Ovary (tissue), 9 donors: Measurements from ENCODE around the gene EFHD1. TPM values are rescaled to one million over a fixed set of nuclear protein-coding genes. Genes with fewer than 3 reads are reported as not detected.
"Not testable (repeated sequence)": the region's sequence is repeated elsewhere in the genome, so short reads cannot be mapped to it uniquely, and the experiment has no call there.

Source experiments
- DNase-seq, 5 donors: peaks; one replicate each; pipeline ENCODE4 v3.0.0-alpha.2; 2019 to 2020
- H3K27ac ChIP-seq, 2 donors: fragments of 200-600 bp; one replicate each; pipeline versions ENCODE4 v1.5.1 to v1.8.0; 2019 to 2022
- H3K27me3 ChIP-seq: fragments of 200-600 bp; one replicate; pipeline ENCODE4 v1.8.0; 2022
- H3K36me3 ChIP-seq: fragments of 200-600 bp; sonication (generic); one replicate; pipeline ENCODE4 v1.5.1; 2019
- H3K4me1 ChIP-seq: one replicate; pipeline ENCODE4 v1.8.1; 2013; ENCODE audit warnings: mild to moderate bottlenecking, moderate library complexity; ENCODE audit not compliant: insufficient read depth
- H3K4me3 ChIP-seq: fragments of 200-600 bp; sonication (generic); one replicate; pipeline ENCODE4 v1.5.1; 2017
- H3K9me3 ChIP-seq, 2 donors: fragments of 200-600 bp in 1 of 2; sonication (generic) in 1 of 2; one replicate each; pipeline versions ENCODE4 v1.5.1 to v1.8.1; 2013 to 2019; ENCODE audit warnings: mild to moderate bottlenecking in 1 of 2, moderate library complexity in 1 of 2
- CTCF ChIP-seq, 3 donors: fragments of 450-650 bp in 2 of 3; fragments of 200-600 bp in 1 of 3; IDR thresholded peaks; one replicate each; pipeline versions ENCODE4 v1.5.1 to v1.8.0; 2016 to 2022; ENCODE audit warnings: antibody characterized with exemption in 3 of 3, mild to moderate bottlenecking in 1 of 3
- EP300 ChIP-seq: sonication (generic); formaldehyde crosslinking; IDR thresholded peaks from one replicate; pipeline ENCODE4 v1.6.1; 2017; ENCODE audit warnings: antibody characterized with exemption
- POLR2A ChIP-seq: fragments of 450-650 bp; IDR thresholded peaks from one replicate; pipeline ENCODE4 v1.6.1; 2017; ENCODE audit warnings: antibody characterized with exemption, mild to moderate bottlenecking, moderate library complexity
- WGBS, 3 donors: extraction: QIAGEN DNeasy Blood & Tissue Kit in 1 of 3; methylation state at CpG; one replicate each; pipeline versions ENCODE4 v1.1.5 to v1.1.7; 2013 to 2017; 5-methylcytosine and 5-hydroxymethylcytosine counted together
- intact Hi-C, 4 donors: fragments of 100-400 bp; cut with DNase I; formaldehyde crosslinking; loops; one replicate each; pipeline versions ENCODE4 v1.11.0 to v1.15.1; 2022 to 2023
- polyA plus RNA-seq, 2 donors: library from polyadenylated mRNA; stranded (reverse); fragments of 200-250 nt in 1 of 2; fragments of 350-450 nt in 1 of 2; fragmentation: Illumina TruSeq in 1 of 2; extraction: RNeasy Lipid Tissue Mini Kit (QIAGEN cat#74804) in 1 of 2; gene quantifications; one replicate each; pipeline ENCODE4 v1.2.3, GENCODE V29; 2013 to 2014
- total RNA-seq, 7 donors: library from RNA; depleted of rRNA in 2 of 7; stranded (reverse); fragments of >200 nt in 2 of 7; fragmentation: NEBNext Ultra II Directional in 3 of 7; extraction: Animal tissue kit (Norgen Biotek cat#: 25700) in 3 of 7; gene quantifications; one replicate each; pipeline versions ENCODE4 v1.1.0 to v1.2.4, GENCODE V29; 2016 to 2023
- donor health status: DM: no; HTN: no; CAD: no; lungs with moderate emphysema.
- donor health status: DM: no; HTN: no; CAD: no.
- donor health status: Bipolar disorder and iron deficiency.
- donor health status: DM: yes; HTN: yes; CAD: no.
- donor health status: DM: no; HTN: no; CAD: no.
- donor health status: DM: yes; HTN: yes; CAD: no.

The EFHD1 gene
- total and polyA plus RNA-seq, 9 donors: 14.8 to 154 (median 50.2) TPM

DNA sequence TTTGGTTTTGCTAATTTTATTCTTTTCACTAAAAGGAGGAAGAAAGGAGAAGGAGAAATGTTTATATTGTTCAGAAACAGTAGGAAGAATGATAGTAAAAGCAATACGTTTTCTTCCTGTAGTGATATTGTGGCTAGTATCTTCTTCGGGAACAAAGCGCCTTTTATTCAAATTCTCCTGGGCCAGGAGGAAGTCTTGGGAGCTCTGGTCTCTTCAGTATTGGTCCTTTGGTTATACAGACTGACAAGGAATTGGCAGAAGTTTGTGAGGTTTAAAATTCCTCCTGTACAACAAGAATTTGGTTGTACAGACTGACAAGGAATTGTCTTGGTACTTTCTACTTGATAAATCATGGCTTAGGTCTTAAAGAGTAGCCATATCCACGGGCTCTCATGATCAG is 73.7 kb downstream of the EFHD1 start:
- Histone ChIP-seq H3K36me3 (no peaks in the 10 kb centered on the region), H3K4me3 (no peak overlapping the region)
- intact Hi-C loops: no loop called here

GRCh38 chr2:232713505-232713904 is 80.1 kb downstream of the EFHD1 start:
- intact Hi-C loops: no loop called here
- Histone ChIP-seq H3K4me1 (no peaks in the 10 kb centered on the region), H3K36me3 (no peaks in the 10 kb centered on the region), H3K4me3 (no peak overlapping the region), H3K27me3 (no peaks in the 10 kb centered on the region), H3K27ac (no peak overlapping the region), H3K9me3 (no peaks in the 10 kb centered on the region)
- DNase-seq: no peak
- TF ChIP-seq EP300 (no peak), CTCF (IDR thresholded peaks at IDR 0.05) (no peak), POLR2A (no peak)

More for the DNA sequence above, 73.7 kb downstream of the EFHD1 start:
- no peak for DNase-seq
- 89 to 93% (median 89%) methylated on average over 4 of the region's 4 CpGs for WGBS, 3 donors
- no peaks in the 10 kb centered on the region for H3K27me3 ChIP-seq
- H3K27ac ChIP-seq: no peak overlapping the region
- H3K9me3 ChIP-seq: no peaks in the 10 kb centered on the region
- TF ChIP-seq EP300 (no peak), CTCF (IDR thresholded peaks at IDR 0.05) (no peak), POLR2A (no peak)
- H3K4me1 ChIP-seq: peaks cover 2% of the 10 kb centered on the region

- intact Hi-C loops: no loop called here
- Histone ChIP-seq H3K27ac (no peak overlapping the region), H3K4me3 (no peak overlapping the region), H3K27me3 (no peaks in the 10 kb centered on the region), H3K9me3 (no peaks in the 10 kb centered on the region), H3K4me1 (no peaks in the 10 kb centered on the region), H3K36me3 (no peaks in the 10 kb centered on the region)
- no peak for DNase-seq
- 73 to 82% (median 77%) methylated on average over 3 of the region's 3 CpGs for WGBS, 3 donors
- TF ChIP-seq CTCF (IDR thresholded peaks at IDR 0.05): no peak
- TF ChIP-seq POLR2A: no peak
- TF ChIP-seq EP300: no peak
Measured at GRCh38 chr2:232714969-232715368, 81.6 kb downstream of the EFHD1 start.

- intact Hi-C loops: not testable (repeated sequence)
Measured at GRCh38 chr2:232720056-232720455, 86.7 kb downstream of the EFHD1 start.

GRCh38 chr2:232721261-232721660 is 87.9 kb downstream of the EFHD1 start:
- 48 to 81% (median 81%) methylated on average over 2 of the region's 2 CpGs for WGBS, 3 donors
- Histone ChIP-seq H3K9me3 (no peaks in the 10 kb centered on the region), H3K36me3 (no peaks in the 10 kb centered on the region), H3K27ac (no peak overlapping the region), H3K4me1 (no peaks in the 10 kb centered on the region), H3K4me3 (no peak overlapping the region), H3K27me3 (no peaks in the 10 kb centered on the region)
- DNase-seq: no peak
- TF ChIP-seq CTCF (IDR thresholded peaks at IDR 0.05) (no peak), POLR2A (no peak), EP300 (no peak)
- intact Hi-C loops: no loop called here

More at GRCh38 chr2:232720056-232720455, 86.7 kb downstream of the EFHD1 start:
- not testable (repeated sequence) for H3K27me3 ChIP-seq, H3K27ac ChIP-seq, H3K36me3 ChIP-seq, H3K4me3 ChIP-seq, H3K9me3 ChIP-seq, H3K4me1 ChIP-seq, DNase-seq
